NCI-H2029 (cell line): ENCODE data around the gene GCSAM.

Experiments
- DNase-seq: peaks from one replicate; lab custom pipeline; 2025; lab: John Stamatoyannopoulos, UW

GCSAM gene

DNA sequence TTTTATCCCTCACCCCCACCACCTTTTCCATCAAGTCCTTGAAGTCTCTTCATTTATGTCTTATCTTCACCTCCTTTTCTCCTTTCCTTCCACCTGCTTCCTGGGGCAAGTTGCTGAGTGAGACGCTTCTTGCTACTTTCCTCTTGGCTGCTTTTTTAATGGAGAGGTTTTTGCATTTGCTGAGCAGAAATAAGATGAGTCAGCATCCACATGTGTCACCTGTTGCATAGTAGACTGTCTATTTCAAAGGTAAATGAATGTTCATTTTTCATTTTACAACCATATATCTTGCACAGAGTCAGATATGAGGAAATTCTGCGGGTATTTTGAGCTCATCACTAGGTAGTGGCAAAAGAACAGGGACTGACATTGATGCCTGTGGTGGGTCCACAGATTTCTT lies 28.3 kb downstream of the GCSAM start:
- DNase-seq: no peak

DNA sequence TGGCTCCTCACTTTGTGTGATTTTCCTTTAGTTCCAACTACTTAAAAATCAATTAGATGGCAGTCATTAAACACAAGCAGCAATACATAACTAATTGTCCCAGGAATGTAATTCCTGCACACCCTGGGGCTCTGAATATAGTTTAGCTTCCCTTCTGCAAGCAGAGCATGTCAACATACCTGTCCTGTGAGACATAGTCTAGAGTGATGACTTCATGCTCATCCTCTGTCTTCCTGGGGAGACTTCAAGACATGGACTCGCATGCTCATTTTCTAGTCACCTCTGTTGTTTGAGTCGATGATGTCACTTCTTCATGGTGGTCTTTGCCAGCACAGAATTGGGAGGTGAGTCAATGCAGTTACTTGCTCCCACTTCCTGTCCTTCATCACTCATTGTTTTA lies 31.1 kb downstream of the GCSAM start:
- no peak for DNase-seq

DNA sequence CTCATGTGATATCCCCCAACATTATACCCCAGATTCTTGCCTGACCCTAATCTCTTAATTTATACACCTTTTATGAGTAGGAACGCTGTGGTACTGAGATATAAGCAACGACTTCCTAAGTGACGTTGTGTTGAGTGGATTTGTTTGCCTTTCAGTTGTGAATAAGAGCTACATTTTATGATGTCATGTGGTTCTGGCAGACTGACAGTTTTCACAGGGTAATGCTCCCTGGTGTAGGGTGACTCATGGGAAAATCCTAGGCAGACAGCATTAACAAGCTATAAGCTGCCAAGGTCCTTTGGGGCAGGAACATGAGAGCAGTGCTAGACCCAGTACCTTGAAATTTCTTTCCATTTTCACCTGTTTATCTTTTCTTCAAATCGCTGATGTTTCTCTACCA lies 35.7 kb downstream of the GCSAM start:
- peak; percentile 96 for DNase-seq

DNA sequence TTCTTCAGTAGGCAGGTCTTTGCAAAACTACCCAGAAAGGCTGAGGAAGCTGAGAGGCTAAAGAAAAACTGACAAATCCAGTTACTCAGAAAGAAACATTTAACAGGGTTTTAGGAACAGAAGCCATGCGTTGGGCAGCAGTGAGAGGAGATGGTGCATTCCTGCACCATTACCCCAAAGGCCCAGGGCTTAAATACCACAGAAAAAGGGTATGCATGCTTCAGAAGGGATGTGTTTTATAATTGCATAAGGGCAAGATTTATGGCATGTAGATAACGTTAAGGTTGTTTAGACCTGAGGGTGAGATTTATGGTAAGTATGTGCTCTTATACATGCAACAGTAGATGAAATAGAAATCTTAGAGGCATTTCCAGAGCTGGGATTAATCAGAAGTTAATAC lies 36.9 kb downstream of the GCSAM start:
- DNase-seq: no peak

DNA sequence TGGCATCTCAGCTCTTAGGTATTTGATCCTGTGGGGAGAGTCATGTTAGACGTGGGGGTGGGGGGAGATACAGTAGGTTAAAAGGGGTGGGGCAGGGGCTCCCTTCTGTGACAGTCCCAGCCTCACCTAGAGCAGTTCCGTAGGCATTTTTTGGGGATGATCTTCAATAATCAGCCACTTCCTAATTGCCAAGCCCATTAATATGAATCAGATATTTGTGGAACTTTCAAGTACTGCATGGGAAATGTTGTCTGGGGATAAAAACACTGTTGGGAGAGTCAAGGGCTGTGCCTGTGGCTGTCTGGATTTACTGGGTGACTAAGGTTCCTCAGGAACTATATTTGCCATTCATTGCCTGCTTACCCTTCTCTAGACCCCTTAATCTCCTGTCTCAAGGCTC lies 37.3 kb downstream of the GCSAM start:
- no peak for DNase-seq

DNA sequence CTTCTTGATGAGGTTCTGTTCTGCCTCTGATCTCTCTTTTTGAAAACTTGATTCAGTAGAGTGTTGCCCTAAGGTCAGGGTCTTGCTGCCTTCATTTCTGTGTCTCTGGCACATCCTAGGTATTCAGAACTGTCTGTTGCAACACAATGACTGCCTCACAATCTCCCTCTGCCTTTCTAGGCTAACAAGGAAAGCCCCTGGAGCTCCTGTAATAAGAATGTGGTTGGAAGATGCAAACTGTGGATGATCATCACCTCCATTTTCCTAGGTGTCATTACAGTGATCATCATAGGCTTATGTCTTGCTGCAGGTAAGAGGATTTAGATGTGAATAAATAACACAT lies 39.9 kb downstream of the GCSAM start:
- DNase-seq: no peak

DNA sequence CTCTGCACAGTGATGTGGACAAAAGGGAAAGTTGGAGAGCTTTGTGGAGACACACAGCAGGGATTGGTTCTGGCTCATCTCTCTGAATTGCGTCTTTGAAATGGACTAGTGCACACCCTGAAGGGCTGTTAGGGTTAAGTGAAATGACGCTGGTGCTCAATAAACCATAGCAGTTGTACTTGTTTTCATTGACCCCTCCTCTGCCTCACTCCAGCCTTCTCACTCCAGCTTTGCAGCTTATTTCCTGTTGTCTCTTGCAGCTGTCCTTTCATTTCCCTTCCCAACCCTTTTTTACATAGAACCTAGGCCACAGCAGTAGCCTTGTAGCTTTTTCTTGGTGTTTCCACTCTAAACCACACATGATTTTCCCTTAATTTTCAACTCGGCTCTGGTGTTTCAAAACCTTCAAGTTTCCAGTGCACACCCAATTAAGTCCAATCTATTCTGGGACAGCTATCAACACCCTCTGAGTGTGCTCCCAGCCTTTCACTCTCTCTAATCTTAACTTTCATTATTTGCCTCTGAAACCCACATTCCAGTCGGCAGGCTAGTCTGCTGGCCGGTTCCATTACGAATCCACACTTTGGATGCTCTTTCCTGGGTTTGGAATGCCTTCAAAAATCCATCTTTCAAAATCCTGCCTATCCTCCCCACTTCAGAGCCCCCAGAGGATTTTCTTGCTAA lies 40.4 kb downstream of the GCSAM start:
- DNase-seq: peak; percentile 68

DNA sequence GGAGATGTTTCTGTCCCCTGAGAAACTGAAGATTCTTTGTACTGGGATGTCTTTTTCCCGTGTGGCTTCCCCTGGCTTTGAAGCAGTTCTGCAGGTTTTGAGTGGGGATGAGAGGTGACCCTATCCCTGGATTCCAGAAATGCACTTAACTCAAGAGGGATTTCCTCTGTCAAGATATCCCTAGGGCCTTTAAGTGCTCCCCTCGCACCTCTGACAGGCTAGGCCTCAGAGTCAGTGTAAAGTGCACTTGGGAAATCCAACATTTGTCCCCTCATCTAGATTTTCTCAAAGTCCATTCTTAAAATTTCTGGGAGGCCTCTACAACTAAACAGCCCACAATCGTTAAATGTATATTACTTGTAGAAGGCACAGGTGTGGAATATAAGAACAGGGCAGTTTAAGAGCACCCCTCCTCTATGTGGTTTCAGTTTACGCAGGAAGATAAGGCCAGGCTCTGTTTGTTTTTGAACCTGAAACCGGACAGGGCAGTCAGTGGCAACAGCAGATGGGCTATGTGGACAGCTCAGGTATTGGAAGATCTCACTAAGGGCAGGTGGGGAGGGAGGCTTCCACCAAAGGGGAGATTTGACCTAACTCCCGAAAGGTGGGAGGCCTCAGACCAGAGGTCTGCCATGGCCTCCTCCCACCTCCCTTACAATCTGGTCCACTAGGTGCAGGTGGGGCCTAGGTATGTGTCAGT lies 42.0 kb downstream of the GCSAM start:
- DNase-seq: peak; percentile 75

DNA sequence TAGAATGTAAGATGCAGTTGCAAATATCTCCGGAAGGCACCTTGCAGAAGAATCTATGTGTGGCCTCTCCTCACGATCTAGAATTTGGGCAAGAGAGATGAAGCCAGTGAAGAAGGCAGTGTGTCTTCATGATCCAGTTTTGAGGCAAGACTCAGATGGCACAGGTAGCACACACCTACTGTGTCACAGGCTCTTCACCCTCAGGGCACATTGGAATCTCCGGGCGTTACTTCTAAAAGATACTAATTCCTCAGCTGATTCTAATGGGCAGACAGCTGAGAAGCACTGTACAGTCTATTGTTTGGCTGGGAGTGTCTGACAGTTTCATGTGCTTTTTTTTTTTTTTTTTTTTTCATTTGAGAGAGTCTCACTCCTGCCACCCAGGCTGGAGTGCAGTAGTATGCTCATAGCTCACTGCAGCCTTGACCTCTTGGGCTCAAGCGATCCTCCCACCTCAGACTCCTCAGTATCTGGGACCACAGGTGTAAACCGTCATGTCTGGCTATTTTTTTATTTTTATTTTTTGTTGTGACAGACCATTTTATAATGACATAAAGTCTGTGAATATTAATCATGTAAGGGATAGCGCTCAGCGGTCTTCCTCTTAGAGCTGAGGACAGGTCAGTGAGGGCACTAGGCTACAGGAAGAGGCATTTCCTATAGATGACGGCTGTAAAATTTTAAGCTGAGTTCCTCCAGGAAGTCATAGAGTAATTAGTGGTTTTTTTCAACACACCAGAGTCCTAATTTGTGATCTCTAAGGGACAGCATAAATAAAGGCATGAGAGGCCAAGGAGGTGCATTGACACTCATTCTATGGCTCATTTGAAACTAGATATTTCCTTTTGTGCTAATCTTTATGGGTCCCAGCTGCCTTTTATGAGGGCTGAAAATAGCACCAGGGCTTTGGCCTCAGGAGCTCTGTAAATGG lies 42.8 kb downstream of the GCSAM start:
- peak; percentile 75 for DNase-seq

DNA sequence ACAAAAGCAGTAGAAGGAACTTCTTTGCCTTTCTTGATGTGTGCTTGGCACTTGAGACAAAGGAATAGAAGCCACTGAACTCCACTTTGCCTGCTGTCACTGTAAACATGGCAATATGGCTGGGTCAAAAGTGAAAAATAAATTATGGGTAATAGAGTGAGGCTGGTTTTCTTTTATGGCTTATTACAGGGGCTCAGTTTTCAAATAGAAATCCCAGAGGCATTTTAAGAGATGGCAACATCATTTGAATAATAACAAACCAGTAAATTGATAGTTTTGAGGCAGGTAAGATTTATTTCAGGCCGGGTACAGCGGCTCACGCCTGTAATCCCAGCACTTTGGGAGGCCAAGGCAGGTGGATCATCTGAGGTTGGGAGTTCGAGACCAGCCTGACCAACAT lies 44.1 kb downstream of the GCSAM start:
- DNase-seq: no peak

DNA sequence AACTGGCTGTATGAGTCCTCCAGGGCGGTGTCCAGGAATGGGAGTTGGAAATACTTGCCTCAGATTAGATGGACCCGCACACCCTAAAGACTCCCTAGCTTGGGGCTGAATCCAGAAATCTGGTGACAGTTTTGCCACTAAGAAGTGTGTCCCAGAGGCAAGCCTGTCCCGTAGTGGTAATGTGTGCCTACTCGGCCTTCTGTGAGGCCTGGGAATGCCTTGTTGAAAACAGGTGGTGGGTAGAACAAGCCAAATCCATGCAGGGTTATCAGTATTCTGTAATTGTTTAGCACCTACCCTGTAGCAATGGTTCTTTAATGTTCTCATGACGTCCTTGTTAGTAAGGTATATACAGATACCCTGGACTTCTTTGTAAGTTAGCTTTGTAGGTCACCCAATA lies 45.3 kb downstream of the GCSAM start:
- no peak for DNase-seq

DNA sequence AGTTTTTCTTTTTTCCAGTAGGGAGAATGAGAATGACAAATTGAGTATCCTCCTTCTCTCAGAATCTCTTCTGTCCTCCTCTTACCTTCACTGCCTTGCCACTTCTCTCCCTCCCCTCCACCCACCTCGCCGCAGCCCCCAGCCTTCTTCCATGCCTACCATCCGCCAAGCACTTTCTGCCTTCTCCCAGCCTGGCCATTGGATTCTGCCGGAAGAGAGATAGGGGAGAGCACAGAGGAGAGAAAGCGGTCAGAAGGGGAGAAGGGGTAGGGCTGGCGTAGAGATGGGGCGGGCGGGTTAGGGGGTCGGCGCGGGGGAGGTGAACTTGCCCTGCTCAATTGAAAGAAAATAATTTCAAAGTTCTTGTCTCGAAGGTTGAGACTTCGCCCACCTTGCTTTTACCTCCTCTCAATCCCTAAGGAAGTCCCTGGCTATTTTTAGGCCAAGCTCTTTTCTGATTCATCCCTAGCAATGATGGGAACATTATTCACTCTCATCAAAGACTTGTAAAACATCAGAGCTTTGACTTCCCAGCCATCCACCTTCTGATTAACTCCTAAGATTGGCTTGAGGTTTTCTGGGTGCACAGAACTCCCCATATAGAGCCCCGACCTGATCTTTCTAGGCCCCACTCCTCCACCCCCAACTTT lies 46.0 kb downstream of the GCSAM start:
- DNase-seq: no peak

DNA sequence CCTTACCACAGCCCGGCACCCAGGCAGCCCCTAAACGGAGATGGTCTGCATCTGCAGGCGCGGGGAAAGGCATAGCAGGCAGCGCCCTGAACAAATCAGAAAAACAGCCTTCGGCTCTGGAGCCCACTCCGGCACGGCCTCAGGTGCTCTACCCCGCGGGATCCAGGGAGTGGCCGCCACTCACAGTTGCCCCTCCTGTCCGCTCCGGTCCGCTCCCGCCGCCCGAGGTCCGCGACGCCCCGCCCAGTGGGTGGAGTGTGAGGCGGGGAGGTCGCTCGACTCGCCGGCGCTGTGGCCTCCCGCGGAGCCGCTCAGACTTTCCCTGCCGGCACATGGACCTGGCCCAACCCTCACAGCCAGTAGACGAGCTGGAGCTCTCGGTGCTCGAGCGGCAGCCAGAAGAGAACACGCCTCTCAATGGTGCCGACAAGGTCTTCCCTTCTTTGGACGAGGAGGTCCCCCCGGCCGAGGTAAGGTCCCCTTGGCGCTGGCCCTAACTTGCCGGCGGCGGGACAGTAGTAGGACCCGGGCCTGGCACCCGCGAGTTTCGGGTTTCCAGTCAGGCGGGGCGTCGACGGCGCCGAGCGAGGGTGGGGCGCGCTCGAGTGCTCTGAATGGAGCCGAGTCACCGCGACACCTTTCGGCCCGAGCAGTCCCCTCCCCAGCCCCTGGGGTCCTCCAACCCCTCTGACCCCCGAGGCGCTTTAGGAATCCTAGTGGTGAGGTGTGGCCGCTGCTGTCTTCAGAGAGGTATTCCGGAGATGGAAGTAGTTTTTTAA lies 46.8 kb downstream of the GCSAM start, which contains the start of gene C3orf52:
Gene C3orf52, plus strand, starts transcription at position 314 of the 779 bp plus-strand sequence. Its CDS starts 19 bp downstream, at position 333.
- DNase-seq: peak; percentile 90

DNA sequence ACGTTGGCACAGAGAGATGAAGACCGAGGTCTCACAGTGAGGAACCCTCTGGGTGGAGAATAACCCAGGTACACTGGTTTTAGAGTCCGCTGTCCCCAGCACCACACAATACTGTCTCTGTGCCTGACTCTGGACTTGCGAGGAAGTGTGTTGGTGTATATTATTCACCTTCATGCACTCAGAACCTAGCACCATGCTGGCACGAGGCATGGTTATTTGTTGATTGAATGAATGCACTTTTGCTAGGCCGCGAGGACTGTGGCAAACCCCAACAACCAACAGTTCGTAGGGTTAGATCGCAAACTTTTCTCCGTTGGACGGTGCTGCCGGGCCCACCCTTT lies 47.3 kb downstream of the GCSAM start:
- DNase-seq: no peak

DNA sequence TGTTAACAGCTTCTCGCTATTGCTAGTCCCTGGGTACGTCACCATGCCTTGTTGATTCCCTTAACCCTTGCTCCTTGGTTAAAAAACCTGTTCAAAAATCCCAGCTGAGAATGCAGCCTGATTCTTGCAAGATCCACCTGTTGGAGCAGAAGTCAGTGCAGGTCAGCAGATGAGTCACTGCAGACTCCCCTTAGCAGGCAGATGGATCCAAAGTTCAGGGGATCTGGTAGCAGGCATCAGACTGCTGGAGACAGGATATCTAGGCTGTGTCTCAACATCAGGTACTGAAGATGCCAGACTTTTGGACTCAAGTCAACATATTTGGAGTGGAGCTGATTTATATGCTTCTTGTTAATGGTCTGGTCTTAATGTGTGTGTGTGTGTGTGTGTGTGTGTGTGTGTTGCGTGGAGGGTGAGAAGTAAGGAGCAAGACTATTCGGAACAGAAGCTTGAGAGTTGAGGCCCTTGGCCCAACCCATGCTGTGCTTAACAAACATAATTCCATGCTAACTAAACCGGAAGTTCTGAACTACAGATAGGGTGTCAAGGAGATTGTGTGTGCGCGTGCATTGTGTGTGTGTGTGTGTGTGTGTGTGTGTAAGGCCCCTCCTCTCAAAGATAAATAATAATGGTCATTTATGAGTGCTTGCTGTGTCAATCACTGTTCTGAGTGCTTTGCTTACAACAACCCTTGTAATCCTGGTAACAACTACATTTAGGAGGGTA lies 47.9 kb downstream of the GCSAM start:
- no peak for DNase-seq

DNA sequence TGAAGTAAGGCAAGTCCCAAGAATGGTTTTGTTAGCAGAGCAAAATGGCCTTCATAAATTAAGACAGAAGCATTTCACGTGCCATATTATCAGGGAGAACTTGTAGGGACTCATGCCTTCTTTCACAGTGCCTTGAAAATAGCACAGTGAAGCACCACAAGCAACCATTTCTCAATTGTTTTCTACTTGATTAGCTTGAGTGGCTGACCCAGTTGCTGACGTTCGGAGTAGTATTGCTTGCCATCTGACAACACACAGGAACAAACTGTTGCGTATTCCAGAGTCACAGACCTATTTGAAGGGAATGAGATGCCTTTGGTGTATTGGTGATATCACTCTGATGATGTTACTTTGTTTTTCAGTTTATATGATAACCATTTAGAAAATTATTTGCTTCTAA lies 49.8 kb downstream of the GCSAM start:
- no peak for DNase-seq

DNA sequence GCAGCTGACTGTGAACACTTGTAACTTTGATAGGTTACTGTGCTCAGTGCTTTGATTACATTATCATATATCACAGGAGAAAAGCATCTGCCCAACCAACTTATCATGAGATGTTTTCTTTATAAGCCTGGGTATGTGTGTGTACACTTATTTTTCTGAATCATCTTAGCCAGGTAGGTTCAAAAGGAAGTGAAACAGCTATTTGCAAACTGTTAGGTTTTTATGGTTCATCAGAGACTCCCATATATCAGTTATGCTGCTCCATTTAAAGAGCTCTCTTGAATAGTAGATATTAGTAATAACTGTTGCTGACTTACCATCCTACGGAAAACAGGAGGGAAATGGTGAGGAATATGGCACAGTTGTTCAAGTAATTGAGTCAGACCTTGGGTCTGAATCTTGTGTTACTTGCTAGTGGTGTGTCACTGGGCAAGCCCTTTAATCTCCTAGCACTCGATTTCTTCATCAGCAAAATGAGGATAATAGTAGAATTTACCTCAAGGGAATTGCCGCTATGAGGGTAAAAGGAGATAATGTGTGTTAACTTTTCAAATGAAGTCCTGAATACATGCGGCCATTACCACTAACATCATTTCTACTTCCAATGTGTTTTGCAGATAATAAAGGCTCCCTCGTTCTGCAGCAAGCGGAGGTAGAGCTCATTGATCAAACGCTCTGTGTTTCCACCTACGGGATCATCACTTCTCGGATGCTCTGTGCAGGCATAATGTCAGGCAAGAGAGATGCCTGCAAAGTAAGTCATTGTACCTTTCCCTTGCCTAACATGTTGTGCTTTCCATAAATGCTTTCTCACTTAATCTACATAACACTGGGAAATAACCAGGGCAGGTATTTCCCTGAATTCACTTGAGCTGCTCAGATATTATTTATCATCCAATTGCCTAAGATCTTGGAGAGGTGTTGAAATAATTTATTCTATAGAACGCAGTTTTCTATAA lies 54.6 kb downstream of the GCSAM start:
- DNase-seq: no peak

DNA sequence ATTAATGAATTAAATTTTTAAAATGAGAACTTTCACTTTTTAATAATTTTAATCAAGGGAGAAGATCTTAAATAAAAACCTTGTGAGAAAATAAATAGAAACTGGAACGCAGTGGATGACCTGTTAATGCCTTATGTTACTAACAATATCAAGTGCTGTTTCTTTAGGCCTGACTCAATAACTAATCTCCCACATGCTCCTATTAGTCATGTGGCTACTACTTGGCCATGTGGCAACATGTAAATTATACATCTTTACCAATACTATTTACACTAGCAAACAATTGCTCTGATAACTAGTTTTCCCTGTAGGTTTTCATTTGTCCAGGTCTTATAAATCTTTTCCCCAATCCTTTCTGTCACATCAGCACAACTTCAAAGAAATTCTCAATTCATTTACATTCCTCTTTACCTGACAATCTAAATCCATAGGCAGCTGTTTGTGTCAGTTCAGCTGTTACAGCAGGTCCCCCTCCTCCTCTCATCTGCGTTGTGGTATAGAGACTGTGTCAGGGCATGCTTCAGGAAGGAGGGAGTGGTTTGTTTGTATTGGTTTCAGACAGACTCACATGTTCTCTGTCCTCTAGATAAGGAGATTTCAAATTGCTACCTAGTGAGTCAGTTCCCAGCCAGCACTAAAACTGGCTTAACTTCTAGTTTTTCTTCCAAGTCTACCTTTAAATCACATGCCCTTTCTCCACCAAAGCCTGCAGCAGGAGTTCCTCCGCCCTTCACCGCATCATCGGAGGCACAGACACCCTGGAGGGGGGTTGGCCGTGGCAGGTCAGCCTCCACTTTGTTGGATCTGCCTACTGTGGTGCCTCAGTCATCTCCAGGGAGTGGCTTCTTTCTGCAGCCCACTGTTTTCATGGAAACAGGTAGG lies 58.2 kb downstream of the GCSAM start:
- peak; percentile 19 for DNase-seq

DNA sequence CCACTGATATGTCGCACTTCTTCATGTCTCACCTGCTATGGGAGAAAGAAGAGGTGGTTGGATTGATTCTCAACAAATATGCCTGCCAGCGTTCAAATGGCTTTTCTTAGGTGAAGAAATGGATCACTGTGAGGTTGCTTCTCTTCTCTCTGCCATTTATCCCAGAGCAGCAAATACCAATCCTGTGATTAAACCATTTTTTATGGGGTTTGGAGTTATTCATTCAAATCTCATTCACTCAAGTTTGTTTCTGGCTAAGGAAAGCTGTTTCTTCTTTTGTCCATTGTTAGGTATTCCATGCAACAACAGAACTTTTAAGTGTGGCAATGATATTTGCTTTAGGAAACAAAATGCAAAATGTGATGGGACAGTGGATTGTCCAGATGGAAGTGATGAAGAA lies 59.0 kb downstream of the GCSAM start:
- DNase-seq: no peak
